Activated effector memory CD4-positive, alpha-beta T cell treated with Interleukin-2 at 50 U/mL for 16 hours (primary cell): Measurements from ENCODE around the gene DDX20.

Experiments
- DNase-seq: peaks from one replicate; pipeline ENCODE4 v3.0.0-alpha.2; 2020

The DDX20 gene

GRCh38 chr1:111751906-111752575 is 3.7 kb upstream of the DDX20 start:
- no peak for DNase-seq

- no peak for DNase-seq
These were observed 744 bp upstream of the DDX20 start for GRCh38 chr1:111754984-111755330.

GRCh38 chr1:111756124-111756513 is 418 bp downstream of the DDX20 start:
- DNase-seq, result no peak

GRCh38 chr1:111758373-111758772 is 2.7 kb downstream of the DDX20 start:
- DNase-seq, result no peak

GRCh38 chr1:111761717-111762116 is 6.0 kb downstream of the DDX20 start:
- DNase-seq, result no peak

- DNase-seq, result no peak
These were observed 6.6 kb downstream of the DDX20 start for GRCh38 chr1:111762332-111762731.

- DNase-seq, result no peak
These were observed 12.3 kb downstream of the DDX20 start for GRCh38 chr1:111768023-111768422.

- no peak for DNase-seq
These were observed 12.9 kb downstream of the DDX20 start for GRCh38 chr1:111768625-111769024.

GRCh38 chr1:111769517-111770146 is 13.9 kb downstream of the DDX20 start:
- no peak for DNase-seq

- no peak for DNase-seq
These were observed 15.2 kb downstream of the DDX20 start for GRCh38 chr1:111770916-111771315.

GRCh38 chr1:111775966-111776365 is 20.3 kb downstream of the DDX20 start:
- no peak for DNase-seq

- no peak for DNase-seq
These were observed 20.7 kb downstream of the DDX20 start for GRCh38 chr1:111776391-111776790.

GRCh38 chr1:111776861-111777260 is 21.2 kb downstream of the DDX20 start:
- no peak for DNase-seq

- DNase-seq, result no peak
These were observed 21.6 kb downstream of the DDX20 start for GRCh38 chr1:111777301-111777700.

- DNase-seq, result no peak
These were observed 22.4 kb downstream of the DDX20 start for GRCh38 chr1:111778066-111778465.

- no peak for DNase-seq
These were observed 22.9 kb downstream of the DDX20 start for GRCh38 chr1:111778541-111779051.

GRCh38 chr1:111779546-111779945 is 23.8 kb downstream of the DDX20 start:
- DNase-seq, result no peak

- no peak for DNase-seq
These were observed 28.7 kb downstream of the DDX20 start for GRCh38 chr1:111784273-111784901.

- no peak for DNase-seq
These were observed 31.0 kb downstream of the DDX20 start for GRCh38 chr1:111786669-111787207.

- DNase-seq, result no peak
These were observed 33.4 kb downstream of the DDX20 start for GRCh38 chr1:111789142-111789541.

GRCh38 chr1:111789666-111790316 is 34.1 kb downstream of the DDX20 start:
- DNase-seq, result no peak

GRCh38 chr1:111791776-111792175 is 36.1 kb downstream of the DDX20 start:
- DNase-seq, result no peak

- no peak for DNase-seq
These were observed 36.5 kb downstream of the DDX20 start for GRCh38 chr1:111792249-111792648.
